Suppressor macrophage treated with lipopolysaccharide for 4 hours (primary cell): ENCODE results near the gene TSPAN9.

Experiments
- DNase-seq: peaks from one replicate; pipeline ENCODE4 v3.0.0-alpha.2; 2020

Gene TSPAN9

DNA sequence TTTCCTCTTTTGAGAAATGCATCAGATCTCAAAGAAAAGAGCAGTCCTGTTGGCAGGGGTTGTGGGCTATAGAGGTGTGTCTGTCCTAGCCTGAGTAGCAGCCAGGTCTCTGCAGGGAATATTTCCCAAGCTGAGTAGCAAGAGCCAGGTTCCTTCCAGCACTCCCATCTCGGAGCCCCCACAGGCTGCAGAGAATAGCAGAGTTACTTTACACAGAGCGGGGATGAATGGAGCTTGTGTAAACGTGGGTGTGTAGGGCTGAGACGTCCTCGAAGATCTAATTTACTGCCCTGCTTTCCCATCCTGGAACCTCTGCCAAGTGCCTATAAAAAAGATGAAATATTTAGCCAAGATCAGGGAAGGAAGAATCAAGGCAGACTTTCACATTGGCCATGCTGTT lies 156.6 kb downstream of the TSPAN9 start:
- DNase-seq = no peak

DNA sequence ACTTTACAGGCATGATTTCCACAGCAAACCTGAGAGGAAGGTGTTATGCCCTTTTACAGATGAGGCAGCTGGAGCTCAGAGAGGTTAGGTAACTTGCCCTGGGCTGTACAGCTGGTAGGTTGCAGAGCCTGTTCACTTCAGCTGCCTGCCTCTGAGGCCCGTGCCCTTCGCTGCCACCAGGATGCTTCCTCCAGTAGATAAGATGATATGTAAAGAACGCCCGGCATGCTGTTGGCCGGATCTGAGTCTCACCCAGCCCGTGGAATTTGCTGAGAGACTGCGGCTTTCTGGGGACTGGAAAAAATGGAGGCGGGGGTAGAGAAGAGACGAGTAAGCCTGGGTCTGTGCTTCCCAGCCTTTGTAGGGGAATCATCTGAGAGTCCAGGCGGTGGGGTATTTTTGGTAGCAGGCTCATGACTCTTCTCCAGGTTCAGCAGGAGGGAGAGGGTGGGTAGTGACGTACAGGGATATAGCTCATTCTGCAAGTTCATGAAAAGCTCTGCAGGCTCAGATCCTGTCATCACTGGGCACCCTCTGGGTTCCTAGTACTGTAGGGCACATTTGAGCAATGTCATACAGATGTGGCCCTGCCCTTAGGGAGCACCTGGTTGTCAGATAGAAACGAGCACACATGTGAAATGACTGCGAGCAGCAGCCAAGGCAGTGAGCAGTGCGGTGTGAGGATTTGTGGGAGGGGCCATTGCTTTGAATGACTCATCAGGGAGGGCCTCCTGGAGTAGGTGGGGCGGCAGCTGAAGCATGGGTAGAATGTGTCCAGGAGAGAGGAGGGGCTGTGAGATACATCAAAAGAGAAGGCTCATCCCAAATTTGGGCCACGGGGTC lies 159.4 kb downstream of the TSPAN9 start:
- no peak for DNase-seq

DNA sequence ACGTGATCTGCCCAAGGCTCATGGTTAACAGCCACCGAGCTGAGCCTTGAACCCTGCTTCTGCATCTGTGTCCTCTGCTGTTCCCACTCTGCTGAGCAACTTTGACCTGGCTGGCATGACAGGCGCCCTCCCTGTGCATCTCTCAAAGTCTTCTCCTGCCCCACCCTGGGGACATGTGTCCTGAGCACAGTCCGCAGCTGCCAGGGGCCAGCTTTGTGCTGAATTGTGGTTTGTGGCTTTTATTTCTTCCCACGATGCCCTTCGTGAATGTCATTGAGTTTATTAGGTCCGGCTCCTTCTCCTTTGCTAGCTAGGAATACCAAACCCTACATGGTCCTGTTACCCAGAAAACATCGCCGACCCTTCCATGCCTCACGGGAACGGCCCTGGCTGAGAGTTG lies 161.0 kb downstream of the TSPAN9 start:
- no peak for DNase-seq

DNA sequence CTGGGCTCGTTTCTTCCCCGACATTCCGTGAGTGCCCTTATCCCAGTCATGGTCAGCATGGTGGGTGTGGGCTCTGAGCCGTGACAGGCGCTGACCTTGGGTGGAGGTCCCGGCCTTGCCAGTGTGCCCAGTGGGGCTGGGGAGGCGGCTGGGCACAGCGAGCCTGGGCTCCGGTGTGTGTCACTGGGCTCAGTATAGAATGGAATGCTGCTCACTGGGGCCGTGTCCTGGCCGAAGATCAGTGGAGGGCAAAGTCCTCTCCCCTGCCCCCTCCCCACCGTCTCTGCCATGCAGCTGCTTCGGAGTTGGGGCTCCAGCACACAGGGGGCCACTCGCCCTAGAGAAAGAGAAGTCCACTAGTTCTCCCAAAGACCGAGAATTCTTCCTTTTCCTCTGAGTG lies 164.4 kb downstream of the TSPAN9 start:
- DNase-seq = no peak

DNA sequence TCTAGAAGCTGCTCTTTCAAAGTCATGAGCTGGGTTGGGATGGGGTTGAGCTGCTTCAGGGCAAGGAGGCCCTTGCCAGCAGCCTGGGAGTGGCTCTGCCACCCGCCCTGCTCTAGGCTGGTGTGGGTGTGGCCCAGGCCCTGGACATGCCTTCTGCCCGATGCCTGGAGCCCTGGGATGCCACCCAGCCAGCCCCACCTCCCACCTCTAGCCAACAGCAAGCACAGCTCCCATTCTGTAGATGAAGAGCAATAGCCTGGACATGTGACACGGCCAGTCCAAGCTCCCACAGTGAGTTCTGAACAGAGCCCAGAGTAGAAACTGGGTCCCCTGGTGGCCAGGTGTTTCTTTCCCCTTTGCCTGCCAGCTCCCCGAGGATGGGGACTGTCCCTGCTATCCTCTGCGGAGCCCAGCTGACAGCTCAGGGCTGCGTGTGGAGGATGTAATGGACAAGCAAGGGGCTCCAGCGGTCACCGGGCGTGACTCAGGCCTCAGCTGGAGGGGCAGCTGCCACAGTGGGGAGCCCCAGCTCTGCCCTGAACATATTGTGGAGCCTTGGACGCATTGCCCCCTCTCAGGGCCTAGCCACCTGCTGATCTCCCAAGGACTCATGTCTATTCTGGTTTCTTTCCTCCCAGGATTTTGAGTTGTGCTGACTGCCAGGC lies 165.2 kb downstream of the TSPAN9 start:
- DNase-seq = no peak

DNA sequence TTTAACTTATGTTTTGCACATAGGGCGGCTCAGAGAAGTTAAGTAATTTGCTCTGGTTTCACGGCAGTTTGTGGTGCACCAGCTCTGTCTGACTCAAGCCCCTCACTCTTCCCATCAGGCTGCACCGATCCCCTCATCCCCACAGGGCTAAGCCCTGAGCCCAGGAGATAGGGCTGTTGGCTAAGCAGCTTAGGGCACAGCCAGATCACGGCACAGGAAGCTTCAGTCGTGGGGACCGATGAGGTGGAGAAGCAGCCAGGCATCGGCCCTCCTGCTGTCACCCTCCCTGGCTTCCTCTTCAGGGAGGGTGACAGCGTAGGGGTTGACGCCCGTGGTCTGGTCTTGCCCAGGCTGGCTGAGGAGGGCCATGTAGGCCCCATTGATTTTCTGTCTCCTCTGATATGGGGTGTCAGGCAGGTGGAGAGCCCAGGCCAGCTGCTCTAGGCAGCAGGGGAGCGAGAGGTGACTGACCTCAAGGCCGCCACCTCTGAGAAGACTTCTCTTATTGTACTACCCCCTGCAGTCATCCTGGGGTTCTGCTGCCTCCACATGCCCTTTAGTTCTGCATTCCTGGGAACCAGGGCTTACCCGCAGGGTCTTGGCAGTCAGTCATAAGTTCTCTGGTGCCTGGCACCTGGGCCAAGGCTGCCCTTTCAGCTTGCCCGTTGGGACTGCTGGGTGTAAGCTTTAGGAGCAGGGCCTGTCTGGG lies 166.4 kb downstream of the TSPAN9 start:
- no peak for DNase-seq

DNA sequence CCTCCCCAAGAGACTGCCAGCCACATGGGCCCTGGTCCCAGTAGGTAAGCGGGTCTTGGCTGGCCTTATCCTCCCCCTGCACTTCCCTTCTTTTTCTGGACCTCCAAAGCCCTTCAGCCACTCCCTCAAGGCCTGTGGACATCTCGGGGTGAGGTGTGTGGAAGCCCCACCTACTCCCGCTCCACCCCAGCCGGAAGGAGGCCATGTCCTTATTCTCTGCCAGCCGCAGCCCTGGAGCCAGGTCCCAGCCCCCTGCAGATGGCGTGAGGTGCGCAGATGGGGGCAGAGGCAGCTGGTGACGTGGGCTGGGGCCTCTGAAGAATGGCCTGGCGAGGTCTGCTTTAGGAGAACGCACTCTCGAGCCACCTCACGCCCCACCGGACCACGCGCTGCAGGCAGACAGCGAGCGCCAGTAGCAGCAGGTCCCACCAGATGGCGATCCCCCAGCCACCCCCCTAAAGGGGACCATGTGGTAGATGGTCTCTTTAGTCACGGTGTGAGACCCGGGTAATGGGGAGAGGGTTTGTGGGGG lies 167.1 kb downstream of the TSPAN9 start:
- DNase-seq = no peak

DNA sequence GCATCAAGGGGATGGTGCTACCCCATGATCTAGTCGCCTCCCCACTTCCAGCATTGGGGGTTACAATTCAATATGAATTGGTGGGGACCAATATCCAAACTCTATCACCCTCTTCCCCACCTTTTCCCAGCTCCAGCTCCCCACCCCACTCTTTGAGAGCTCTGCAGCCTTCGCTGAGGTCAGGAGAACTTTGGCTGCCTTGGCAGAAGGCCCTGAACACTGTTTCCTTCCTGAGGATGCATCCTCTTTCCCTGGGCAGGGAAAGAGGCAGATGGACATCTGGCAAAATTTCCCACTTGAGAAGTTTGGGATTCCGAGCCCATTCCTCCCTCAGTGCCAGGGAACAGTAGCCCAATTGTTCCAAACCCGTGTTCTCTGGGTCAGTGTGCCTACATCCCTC lies 169.1 kb downstream of the TSPAN9 start:
- no peak for DNase-seq

DNA sequence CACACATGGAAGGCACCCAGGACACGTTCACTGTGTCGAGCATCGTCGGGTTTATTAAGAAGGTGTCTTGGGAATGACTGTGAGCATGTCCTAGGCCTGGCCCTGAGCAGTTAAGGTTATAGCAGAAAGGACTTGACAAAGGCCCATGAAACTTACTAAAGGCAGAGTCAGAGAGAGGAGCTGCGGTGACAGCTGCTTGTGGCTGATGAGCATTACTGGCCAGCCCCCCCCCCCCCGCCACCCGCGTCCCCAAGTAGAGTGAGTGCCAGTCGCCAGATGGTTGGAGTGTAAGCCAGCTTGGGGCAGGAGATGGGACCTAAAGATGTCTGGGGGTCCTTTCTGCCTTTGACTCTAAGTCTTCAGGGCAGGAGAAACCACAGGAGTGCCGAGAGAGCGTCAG lies 169.9 kb downstream of the TSPAN9 start:
- no peak for DNase-seq

DNA sequence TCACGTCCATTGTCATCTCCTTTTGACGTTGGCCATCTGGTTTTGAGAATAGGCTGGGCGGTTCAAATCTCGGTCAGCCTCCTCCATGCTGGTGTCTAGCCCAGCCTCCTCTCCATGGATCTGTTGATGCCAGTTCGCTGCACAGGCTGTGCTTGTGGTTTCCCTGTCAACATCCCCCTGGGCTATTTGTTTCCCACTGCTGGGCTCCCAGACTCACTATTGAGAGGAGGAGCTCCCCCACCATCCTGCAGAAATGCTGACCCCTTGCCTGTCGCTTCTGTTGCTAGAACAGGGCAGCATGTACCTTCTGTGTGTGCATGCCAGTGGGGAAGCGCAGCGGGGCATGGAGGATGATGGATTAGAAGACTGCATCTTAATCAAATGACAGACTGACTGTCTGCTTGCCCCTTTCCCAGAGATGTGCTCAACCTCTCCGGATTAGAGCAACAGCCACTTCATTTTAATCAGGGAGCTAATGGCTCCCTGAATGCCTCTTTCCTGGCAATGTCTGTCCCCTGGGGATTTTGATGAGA lies 170.5 kb downstream of the TSPAN9 start:
- DNase-seq = no peak

DNA sequence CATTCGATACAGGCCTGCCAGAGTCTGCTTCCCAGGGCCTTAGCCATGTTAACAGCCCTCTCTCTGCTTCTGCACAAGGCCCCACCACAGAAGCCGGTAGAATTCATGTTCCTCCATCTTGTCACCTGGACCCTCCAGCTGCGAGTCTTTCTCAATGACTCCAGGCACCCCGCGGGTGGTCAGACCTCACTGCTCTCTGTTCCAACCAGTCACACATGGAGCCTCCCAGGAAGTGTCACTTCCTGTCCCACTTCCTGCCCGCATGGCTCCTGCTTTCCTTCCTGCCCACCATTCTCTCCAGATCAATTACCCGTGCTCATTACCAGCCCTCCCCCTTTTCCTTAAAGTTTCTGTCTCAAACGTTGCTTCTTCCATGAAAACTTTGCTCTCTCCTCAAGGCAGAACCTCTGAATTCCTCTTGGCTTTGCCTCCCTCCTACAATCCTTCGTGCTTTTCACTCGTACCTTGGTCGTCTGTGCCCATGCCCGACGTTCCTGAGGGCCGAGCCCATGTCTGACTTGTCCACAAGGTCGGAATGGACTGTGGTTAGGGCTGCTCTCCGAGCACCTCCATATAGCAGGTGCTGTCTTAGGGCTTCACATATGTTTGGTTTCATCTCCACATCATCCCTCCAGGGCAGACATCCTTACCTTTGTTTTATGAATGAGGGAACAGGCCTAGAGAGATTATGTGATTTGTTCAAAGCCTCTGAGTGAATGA lies 172.1 kb downstream of the TSPAN9 start:
- DNase-seq = peak; percentile 5

DNA sequence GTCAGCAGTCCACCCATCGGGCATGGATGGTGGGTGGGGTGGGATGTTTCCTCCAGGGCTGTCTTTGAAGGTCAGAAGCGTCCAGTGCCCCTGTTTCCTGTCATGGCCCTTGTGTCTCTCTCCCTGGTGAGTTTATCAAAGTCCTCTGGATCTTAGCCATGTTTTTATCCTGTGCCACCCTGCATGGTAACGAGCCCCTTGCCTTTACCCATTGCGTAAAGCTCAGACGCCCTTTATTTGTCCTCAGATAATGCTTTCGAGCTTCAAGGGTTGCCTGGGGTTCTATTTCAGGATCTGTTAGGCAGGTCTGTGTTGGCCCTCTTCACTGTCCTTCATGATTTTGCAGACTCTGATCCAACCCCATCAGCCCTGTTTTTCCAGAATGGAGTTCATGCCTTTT lies 172.9 kb downstream of the TSPAN9 start:
- no peak for DNase-seq

DNA sequence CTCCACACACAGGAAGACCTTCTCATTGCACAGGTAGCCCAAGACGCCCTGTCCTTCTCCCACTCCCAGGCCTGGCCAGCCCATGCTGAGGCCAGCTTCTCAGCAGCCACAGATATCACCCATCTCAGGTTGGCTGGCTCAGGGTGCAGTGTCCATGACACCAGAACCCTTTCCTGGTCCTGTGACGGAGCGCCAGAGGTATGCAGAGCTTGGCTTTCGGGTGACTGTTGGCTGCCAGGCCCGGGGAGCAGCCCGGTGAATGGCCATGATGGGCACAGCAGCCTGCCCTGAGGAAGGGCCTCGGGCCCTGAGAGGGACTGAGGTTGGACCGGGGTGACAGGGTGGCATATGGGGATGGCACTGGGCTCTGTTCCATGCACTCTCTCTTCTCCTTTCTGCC lies 173.4 kb downstream of the TSPAN9 start:
- DNase-seq = no peak

DNA sequence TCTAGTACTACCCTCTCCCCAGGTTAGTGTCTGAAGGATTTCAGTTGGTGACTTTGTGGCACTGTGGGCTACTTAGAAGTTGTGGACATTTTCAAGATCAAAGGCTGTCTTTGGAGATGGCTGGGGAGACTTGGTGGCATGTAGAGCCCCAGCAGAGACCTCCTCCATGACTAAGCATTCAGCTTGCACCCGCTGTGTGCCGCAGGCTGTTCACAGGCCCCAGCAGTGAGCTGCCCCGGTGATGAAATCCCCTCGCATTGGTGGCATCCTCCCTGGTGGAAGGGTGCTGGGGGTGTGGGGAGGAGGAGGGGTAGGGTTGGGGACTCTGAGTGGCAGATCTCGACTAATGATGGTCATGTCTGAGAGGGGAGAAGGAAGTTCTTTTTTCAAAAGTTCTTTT lies 173.9 kb downstream of the TSPAN9 start:
- DNase-seq = peak; percentile 8

DNA sequence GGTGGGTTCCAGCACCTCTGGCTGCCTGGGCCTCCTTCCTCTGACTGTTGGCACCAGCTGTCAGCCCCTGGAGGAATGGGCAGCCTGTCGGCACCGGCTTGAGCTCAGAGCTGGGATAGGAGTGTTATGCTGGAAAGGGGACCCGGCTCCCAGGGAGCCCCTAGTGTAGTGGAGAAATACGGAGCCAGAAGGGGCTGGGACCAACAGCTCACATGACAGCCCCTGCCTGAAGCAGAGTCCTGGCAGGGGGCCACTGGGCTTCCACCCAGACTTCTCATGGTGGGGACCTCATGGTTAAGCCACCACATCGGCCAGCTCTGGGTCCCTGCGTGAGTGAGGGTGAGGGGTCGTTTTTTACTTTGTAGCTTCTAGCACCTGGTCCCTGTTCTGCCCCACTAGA lies 174.5 kb downstream of the TSPAN9 start:
- DNase-seq = no peak

DNA sequence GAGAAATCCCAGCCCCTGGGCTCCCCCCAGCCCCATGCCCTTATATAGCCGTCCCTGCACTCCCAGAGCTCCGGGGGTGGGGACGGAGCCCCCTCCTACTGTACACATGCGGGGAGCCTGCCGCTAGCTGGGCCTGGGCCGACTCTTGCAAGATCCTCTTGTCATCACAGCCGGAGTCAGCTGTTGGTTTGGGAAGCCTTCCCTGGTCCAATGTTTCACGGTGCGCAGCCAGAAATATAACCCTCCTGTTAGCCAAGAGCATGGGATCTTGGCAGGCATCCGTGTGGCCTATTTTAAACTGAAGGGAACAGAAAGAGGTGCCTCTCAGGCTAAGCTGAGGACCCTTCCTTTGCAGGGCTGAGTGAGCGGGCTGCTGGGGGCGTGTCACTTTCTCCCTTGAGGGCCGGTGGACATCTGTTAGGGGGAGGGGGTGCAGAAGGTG lies 175.3 kb downstream of the TSPAN9 start:
- DNase-seq = no peak

DNA sequence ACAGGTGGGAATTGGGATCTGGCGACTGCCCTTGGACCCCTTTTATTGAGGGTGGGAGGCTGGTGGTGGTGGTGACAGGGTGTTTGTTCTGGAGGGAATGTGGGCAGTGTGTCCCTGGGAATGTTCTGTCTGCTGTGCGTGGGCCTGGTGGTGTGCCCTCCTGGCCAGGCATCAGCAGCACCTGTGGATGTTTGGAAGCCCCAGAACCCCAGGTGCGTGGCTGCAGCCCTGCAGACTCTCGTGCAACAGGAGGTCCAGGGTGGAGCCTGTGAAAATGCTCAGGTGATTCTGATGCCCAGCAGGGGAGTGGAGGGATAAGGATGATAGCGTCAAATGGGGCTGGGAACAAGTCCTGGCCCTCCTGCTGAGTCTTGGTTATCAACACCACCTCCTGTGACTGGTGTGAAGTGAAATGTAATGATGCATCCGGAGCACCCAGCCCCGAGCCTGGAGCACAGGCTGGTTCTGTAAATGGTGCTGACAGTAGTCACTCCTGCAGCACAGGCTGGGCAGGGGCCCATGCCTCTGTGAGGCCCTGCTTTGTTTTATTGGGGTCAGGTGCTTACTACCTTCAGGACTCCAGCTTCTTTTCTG lies 176.6 kb downstream of the TSPAN9 start:
- DNase-seq = no peak

DNA sequence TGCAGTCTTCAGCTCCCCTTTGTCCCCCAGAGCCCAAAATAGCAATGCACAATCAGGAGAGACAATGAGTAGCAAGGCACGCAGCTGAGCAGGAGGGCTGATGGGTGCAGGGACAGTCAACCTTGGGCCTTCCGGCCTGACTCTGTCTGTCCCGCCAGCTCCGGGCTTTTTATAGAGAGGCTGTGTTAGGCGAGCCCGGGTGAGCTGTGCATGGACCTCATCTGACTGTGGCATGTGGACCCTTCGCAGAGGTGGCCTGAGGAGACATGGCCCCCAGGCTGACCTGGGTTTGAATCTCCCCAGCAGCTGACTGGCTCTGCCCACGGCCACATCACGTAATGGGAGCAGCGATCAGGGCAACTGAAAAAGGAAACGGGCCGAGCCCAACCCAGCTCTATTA lies 177.9 kb downstream of the TSPAN9 start:
- DNase-seq = no peak

DNA sequence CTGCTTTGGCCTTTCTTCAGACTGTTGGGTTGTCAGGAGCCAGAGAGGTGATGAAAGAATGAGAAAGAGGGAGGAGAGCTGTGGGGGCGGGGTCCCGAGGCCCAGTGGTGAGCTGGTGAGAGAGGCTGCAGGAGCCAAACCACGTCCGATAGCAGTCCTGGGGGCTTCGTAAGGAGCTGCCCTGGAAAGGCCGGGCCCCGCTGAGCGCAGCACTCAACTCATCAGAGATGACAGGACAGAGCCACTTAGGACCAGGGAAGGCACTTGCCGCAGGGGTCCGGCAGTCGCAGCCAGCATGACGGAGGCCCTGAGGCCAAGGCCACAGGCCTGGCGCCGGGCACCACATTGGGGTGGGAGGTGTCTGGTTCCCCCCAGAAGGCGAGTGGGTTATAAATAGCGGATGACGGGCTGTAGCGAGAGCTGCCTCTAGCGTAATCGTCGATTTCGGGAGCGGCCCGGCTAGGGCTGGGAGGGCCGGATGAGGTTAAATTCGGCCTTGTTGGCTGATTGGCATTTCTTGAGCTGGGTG lies 179.0 kb downstream of the TSPAN9 start:
- DNase-seq = no peak

DNA sequence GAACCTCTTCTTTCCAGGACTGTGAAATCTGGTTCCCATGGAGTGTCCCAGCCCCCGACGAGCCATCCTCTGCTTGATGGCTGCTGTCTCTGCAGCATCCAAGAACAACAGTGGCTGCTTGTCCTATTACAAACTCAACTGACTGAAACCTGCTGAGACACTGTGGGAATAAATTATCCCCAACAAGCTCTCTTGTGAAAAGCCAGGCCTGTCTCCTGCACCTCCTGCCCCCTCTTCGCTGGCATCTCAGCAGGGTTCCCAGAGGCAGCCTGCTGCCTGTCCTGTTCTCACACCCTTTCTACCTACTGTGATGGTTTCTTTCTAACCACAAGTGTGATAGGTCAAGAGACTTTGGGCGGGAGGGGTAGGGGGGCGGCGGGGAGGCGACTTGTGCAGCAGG lies 180.2 kb downstream of the TSPAN9 start:
- no peak for DNase-seq

DNA sequence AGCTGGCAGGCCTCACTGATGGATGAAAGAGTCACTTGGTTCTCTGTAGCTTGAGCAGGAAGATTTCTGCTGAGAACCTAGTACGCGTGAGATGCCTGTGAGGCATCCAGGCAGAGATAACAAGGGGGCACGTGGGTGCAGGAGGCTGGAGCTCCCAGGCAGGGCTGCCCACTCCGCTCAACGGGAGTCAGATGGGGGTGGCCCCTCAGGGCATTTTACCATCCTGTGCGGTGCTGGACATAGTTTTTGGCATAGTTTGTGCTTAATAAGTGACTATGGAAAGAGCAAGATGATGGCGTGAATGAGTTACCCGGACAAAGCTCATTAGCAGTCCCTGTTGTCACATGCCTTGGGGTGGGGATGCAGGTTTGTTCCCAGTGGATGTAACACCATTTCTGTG lies 182.8 kb downstream of the TSPAN9 start:
- DNase-seq = no peak

DNA sequence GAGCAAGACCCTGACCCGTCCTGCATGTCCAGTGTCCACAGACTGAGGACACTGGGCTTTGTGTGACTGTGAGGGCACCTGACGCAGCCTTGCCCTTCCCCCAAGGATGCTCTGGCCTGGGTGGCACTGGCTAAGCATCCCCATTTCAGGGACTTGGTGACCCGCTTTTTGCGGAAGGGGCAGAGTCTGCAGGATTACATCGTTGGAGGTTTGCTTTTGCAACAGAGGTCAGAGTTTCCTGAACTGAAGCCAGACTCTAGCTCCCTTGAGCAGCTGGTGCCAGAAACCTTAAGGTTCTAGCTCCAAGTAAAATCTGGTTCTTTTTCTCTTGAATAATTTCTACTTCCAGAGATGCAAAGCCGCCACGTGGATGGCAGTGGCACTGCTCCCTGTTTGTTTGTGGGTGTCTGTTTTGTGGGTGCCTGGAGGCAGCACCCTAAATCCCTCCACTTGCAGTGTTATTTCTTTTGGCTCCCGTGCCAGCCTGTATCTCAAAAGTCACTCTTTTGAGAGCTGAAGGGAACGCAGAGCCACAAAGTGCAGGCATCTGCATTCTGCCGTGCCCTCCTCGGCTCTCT lies 184.7 kb downstream of the TSPAN9 start:
- DNase-seq = no peak
